ENCODE results near the gene ACAP3.

- no peak for TF ChIP-seq CTCF (IDR thresholded peaks at IDR 0.05)
- no peak for TF ChIP-seq POLR2A (IDR thresholded peaks at IDR 0.05)
- TF ChIP-seq POLR2AphosphoS5 (IDR thresholded peaks at IDR 0.05) = no peak
Observed at GRCh38 chr1:1318777-1319645, 11.3 kb upstream of the ACAP3 start.

All from sigmoid colon (tissue), 4 donors.